NCI-H2107 treated with DMSO at 0.1 percent for 48 hours (cell line): Measurements from ENCODE around the gene SLC25A18.

ENCODE experiments used
- DNase-seq: peaks from one replicate; lab custom pipeline; 2025; ENCODE audit not compliant: unreplicated experiment; lab: John Stamatoyannopoulos, UW

The SLC25A18 gene

DNA sequence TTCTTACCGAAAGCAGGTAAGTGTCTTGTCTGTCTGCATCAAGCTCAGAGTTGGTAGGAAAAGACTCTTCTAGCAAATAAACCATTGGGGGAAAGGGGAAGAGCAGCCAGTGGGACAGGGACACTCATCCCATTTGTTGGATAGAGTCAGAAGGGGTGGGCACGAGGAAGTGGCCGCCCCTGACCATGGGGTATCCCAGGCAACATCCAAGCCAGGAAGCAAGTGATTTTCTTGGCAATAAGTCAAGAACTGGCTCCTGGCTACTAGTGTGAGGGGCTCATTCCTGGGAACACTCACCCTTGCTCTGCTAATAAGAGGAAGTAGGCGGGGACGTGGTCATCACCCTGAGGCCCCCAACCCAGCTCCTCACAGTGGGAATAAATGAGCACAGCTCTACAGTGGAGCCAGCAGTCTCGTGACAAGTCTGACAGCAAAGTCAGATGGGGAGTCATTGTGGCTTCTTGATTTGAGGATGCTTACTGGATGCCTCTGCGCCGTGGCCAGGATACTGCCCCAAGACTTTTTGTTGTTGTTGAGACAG lies 6.7 kb downstream of the SLC25A18 start:
- no peak for DNase-seq

GRCh38 chr22:17570851-17571631 lies 7.7 kb downstream of the SLC25A18 start:
- no peak for DNase-seq

GRCh38 chr22:17575151-17575550 lies 11.9 kb downstream of the SLC25A18 start:
- DNase-seq: no peak

GRCh38 chr22:17575681-17576080 lies 12.4 kb downstream of the SLC25A18 start:
- DNase-seq: no peak

- DNase-seq: peak; percentile 62
Measured at GRCh38 chr22:17576470-17576869, 13.2 kb downstream of the SLC25A18 start.

DNA sequence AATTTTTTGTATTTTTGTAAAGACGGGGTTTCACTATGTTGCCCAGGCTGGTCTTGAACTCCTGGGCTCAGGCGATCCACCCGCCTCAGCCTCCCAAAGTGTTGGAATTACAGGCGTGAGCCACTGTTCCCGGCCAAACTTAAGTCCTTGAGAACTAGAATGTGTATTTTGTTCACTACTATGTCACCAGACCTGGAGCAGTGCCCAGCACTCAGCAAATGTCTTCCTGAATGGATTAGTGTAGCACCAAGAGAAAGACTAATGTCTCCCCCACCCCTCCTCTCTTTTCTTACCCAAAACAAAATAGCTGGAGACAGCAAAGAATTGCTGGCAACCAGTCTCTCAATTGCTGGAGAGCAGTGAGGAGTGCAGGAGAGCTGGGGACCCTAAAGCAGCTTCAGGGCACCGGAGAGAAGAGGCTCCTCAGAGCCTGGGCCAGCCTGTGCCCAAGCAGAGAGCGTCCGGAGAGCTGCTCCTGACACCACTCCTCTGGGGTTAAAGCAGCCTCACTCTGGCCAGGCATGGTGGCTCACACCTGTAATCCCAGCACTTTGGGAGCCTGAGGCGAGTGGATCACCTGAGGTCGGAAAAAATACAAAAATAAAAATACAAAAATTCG lies 14.9 kb downstream of the SLC25A18 start:
- DNase-seq: no peak

DNA sequence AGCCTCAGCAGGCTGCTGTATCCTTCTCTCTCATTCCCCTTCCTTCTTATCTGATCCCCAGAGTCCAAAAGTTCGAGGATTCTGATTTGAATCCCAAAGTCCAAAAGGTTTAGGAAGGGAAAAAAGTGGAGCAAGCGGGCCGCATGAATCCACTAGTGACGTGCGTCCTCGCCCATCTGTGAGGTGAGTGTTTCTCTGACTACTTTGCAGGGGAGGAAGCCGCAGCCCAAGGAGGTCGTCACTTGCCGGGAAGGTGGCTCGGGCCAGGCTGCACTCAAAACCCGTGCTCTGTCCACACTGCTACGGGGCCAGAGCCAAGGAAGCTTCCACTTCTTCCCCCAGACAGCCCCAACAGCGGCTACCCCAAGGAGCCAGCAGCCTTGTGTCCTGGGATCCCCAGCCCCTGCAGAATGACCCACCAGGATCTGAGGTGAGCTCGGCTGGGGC lies 16.3 kb downstream of the SLC25A18 start:
- no peak for DNase-seq

DNA sequence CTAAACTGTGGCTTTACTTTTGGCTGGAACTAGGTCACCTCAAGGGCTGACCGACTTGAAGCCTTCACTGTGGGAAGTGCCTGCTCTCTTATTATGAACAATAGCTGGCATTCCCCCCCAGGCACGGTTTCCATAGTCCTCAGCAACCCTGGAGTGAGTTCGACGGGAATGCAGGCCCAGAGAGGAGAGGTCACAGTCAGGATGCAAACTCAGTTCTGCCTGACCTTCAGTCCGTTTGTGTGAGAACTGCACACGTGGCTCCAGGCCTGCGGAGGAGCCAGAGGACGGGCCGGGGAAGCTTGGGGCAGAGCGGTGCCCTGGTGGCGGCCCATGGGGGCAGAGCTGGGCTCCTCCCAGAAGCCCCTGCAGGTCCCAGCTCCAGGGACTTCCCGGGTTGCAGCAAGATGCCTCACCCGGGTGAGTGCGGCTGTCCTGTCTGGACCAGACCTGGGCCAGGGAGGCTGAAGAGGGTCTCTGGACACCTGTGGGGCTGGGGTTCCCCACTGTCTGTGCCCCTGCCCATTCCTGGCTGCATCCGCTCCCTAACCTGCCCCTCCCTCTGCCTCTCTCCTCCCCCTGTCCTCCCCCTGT lies 17.2 kb downstream of the SLC25A18 start:
- no peak for DNase-seq

DNA sequence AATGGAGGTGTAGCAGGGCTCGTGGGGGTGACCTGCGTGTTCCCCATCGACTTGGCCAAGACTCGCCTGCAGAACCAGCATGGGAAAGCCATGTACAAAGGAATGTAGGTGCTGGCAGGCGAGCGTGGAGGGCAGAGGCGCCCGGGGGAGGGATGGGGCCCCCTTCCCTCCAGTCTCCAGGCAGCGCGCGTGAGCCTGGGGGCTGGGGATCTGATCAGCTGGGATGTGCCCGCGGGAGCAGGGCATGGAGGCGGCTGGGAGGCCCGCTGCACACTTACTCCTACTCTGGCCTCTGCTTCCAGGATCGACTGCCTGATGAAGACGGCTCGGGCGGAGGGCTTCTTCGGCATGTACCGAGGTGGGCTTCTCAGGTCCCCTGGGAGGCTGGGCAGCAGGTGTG lies 17.8 kb downstream of the SLC25A18 start:
- no peak for DNase-seq

DNA sequence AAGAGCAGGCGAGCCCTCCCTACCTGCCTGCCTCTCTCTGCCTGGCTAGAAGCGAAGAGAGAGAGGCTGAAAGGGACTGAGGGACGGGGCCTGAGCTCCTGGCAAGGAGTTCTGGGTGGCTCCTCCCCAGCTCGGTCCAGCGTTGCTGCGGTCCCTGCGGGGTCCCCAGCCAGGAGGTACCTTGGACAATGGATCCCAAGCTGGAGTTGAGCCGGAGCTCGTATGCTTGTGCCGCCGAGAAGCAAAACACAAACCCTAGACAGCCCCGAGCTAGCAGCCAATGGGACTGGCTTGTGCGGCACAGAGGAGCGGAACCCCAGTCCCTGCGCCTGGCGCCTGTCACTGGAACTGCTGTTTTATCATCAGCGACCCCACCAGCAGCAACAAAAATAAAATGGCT lies 18.3 kb downstream of the SLC25A18 start:
- DNase-seq: no peak

DNA sequence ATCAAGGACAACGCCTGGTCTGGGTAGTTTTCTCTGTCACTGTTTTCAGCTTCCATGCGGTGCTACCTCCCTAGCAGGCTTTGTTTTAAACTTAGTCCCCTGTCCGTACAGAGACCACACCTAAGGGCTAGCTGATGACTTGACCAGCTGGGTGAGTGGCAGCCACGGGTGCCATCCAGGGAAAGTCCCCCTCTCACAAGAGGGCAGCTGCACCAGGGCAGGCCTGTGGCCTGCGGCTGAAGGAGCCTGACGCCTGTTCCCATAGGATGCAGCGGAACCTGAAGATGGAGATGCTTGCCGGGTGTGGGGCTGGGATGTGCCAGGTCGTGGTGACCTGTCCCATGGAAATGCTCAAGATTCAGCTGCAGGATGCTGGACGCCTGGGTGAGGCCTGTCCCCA lies 19.9 kb downstream of the SLC25A18 start:
- no peak for DNase-seq

- no peak for DNase-seq
Measured at GRCh38 chr22:17586831-17587440, 23.6 kb downstream of the SLC25A18 start.

DNA sequence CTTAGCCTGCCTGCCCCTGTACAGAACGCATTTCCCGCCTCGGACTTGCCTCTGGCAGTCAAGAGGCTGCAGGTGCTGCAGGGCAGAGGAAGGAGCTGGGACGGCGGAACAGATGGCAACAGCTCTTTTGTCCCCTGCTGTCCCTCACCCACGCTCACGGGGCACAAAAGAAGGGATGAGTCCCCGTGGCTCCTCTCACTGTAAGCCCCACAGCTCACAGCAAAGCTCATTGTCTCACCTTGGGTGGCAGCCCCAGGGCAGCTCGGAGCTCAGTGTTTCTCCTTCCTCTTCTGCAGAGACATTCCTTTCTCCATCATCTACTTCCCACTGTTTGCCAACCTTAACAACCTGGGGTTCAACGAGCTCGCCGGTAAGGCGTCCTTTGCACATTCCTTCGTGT lies 24.3 kb downstream of the SLC25A18 start:
- DNase-seq: no peak

DNA sequence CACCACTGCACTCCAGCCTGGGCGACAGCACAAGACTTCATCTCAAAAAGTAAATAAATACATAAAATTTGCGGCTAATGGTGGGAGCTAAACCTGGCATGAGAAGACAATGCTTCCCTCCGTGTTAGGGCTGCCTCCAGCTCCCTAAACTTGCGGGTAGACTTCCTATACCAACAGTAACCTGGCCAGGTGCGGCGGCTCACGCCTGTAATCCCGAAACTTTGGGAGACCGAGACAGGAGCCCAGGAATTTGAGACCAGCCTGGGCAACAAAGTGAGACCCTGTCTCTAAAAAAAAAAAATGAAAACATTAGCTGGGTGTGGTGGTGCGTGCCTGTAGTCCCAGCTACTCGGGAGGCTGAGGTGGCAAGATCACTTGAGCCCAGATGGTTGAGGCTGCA lies 25.3 kb downstream of the SLC25A18 start:
- DNase-seq: no peak

GRCh38 chr22:17589810-17590375 lies 26.6 kb downstream of the SLC25A18 start:
- DNase-seq: no peak

GRCh38 chr22:17590586-17590985 lies 27.3 kb downstream of the SLC25A18 start:
- DNase-seq: no peak

- no peak for DNase-seq
Measured at GRCh38 chr22:17592201-17592600, 28.9 kb downstream of the SLC25A18 start.

DNA sequence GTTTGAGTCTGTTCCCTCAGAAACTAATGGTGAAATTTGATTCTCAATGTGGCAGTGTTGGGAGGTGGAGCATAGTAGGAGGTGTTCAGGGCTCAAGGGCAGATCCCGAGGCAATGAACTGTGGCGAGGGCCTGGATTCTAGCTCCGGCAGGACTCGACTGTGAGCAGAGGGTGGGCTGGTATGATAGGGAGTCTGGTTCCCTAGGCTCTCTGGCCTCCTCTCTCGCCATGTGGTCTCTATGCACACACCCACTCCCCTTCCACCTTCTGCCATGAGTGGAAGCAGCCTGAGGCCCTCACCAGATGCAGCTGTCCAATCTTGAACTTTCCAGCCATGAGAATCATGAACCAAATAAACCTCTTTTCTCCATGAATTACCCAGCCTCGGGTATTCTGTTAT lies 32.9 kb downstream of the SLC25A18 start:
- DNase-seq: no peak

GRCh38 chr22:17597217-17597616 lies 33.9 kb downstream of the SLC25A18 start:
- no peak for DNase-seq

DNA sequence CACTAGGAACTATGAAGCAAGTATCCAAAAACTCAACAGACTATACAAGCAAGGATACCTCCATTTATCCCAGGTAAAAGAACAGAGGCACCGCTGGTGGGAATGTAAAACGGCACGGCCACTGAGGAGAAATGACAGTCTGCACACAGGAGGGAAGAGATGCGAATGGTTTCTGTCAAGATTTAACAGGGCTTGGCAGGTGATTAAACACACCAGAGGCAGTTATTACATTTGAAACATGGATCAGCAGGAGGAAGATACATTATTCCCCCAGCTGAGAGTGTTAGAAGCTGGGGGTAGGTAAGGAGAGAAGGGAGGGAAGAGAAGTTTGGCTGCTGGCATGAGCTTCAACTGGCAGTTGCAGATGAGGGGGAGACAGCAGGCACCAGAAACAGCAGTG lies 35.0 kb downstream of the SLC25A18 start:
- no peak for DNase-seq

DNA sequence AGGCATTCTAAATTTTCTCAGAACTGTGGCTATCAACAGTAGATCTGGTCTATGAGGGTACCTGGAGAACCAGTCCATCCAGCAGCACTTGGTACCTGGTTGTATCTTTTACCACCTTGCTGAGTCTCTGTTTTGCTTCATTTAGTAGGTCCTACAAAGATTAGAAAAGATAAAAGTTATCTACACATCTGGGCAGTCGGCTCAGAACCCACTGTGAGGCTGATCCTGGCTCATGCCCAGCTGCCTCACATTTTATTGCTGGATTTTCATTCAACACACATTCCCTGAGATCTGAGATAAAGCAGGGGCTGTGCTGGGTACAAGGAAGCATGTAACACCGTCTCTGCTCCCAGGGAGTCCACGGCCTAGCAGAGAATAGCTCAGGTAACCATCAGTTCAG lies 37.7 kb downstream of the SLC25A18 start:
- DNase-seq: no peak
